GM18505 (cell line): ENCODE measurements around the gene BCAS4.

Experiments
- ATAC-seq: cut with Tn5 transposase; IDR thresholded peaks from one replicate; pipeline ENCODE4 v1.9.1; 2021; ENCODE audit not compliant: unreplicated experiment
- POLR2A ChIP-seq: IDR thresholded peaks from 4 replicates; pipeline ENCODE4 v1.6.1; 2011; ENCODE audit warnings: borderline replicate concordance; ENCODE audit not compliant: insufficient read depth, insufficient read length; ENCODE audit errors: extremely low read depth

BCAS4 gene

GRCh38 chr20:50913690-50914375 is 119.0 kb downstream of the BCAS4 start:
- ATAC-seq = no peak
- TF ChIP-seq POLR2A = no peak

- TF ChIP-seq POLR2A = no peak
- ATAC-seq = no peak
These were observed 120.6 kb downstream of the BCAS4 start for GRCh38 chr20:50915424-50915823.

GRCh38 chr20:50916257-50916656 is 121.4 kb downstream of the BCAS4 start:
- ATAC-seq = no peak
- no peak for TF ChIP-seq POLR2A

- ATAC-seq = no peak
- TF ChIP-seq POLR2A = no peak
These were observed 122.1 kb downstream of the BCAS4 start for GRCh38 chr20:50916934-50917333.

DNA sequence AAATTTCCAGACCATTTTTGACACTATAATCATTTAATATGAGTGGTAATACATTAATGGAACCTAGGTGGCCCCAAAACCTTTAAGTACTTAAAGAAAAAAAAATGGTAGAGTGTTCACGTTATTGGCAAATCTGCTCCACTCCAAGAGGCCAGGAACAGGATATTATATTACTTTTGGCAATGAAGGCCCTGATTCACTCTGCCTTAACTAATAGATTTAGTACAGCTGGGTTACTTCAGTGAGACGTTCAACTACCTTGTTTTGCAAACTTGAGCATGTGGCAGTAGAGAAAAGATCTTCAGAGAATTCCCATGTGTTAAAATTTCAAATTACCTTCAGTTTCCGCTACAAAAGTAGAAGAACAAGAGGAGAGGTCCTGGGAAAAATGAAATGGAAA is 123.5 kb downstream of the BCAS4 start:
- no peak for TF ChIP-seq POLR2A
- no peak for ATAC-seq

DNA sequence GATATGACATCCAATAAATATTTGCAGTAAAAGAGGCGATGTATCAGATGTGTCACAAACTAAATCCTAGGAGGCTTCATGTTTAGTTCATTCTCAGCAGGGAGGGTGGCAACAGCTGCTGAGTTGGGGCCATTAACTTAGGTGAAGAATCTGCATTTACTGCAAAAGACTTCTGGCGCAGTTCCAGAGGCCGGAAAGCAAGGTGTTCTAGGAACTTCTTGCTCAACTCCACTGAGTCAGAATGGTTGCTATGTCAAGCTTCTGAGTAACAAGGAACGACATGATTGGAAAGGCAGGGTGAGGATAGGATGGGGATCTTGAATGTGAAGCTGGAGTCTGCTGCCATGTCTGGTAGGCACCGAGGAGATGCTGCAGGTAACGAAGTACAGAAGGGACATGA is 124.7 kb downstream of the BCAS4 start:
- ATAC-seq = no peak
- no peak for TF ChIP-seq POLR2A

DNA sequence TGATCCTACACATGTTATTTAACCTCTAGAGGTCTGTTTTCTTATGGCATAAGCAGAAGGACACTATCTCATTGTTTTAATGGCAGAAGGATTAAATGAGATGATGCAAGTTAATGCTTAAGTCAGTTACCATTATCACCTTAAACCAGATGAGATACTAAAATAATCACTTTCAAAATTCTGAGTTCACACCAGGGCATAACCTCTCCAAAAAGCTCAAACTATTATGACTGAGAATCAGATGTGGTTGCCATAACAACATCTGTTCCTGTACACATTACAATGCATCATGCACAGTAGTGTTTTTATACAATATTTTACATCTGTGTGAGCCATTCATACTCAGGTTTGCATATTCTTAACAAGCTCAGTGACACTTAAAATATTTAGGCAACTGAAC is 126.1 kb downstream of the BCAS4 start:
- ATAC-seq = no peak
- TF ChIP-seq POLR2A = no peak

- ATAC-seq = no peak
- TF ChIP-seq POLR2A = no peak
These were observed 127.1 kb downstream of the BCAS4 start for GRCh38 chr20:50921803-50922501.

DNA sequence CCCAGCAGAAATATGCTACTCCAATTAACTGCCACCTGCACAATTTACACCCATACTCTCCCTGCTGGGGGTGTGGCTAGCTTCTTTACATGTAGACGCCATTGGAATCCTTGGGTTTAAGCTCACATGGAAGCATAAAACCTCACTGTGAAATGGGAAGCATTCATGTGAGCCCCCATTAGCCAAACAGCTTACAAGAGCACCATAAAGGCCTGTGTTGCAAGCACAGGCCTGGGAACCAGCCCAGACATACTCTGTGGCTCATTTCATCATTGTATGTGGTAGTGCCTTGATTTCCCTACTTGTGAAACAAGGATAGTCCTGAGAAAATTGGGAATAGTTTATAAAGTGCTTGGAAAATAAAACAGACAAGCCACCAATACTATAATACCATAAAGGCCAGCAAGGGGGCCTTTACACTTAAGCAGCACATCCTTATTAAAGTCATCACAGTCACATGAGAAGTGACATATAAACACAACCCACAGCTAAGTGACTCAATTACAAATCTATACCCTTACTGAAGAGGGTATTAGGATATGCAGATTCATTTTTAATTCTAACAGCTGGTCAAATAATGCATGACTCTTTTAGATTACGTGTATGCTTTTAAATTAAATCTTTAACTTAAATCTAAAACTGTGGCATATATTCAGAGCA is 129.5 kb downstream of the BCAS4 start:
- ATAC-seq = no peak
- TF ChIP-seq POLR2A = no peak

DNA sequence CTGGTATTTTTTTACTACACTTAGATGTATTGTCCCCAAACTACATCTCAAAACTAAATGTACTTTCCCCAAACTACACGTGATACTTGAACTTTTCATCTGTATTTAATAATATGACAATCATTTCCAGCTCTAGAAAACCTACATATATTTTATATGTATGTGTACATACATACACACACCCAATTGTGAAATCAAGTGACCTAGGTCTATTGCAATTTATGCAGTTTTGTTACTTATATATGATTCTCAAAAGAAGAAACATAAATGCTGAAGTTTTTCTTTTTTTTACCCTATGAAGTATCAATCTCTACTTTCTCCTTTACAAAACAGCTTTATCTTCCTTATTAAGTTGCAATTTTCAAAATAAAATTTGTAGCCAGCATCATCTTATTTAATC is 131.7 kb downstream of the BCAS4 start:
- ATAC-seq = no peak
- no peak for TF ChIP-seq POLR2A
